HG02759 (cell line): Measurements from ENCODE around the gene KRT31.
"Not testable (repeated sequence)": the region's sequence is repeated elsewhere in the genome, so short reads cannot be mapped to it uniquely, and the experiment has no call there.

Experiments
- ATAC-seq: cut with Tn5 transposase; IDR thresholded peaks from one replicate; pipeline ENCODE4 v1.9.1; 2021; ENCODE audit warnings: mild to moderate bottlenecking, moderate library complexity; ENCODE audit not compliant: unreplicated experiment

Gene KRT31

DNA sequence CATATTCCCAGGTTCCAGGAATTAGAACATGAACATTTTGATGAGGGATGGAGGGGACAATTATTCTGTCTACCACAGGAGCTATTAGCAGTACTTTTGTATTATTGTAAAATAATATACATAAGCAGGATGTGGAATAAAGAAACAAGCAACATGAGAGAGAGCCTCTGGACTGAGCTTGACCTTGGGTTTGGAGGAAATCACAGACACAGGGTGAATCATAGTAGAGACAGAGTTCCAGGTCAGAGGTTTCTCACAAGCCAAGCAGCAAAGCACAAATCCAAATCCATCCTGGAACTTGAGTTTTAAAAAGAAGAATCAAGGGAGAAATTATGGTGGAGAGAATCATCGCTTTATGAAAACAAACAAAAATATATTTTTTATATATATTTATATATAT, 5.1 kb downstream of the KRT31 start:
- no peak for ATAC-seq

DNA sequence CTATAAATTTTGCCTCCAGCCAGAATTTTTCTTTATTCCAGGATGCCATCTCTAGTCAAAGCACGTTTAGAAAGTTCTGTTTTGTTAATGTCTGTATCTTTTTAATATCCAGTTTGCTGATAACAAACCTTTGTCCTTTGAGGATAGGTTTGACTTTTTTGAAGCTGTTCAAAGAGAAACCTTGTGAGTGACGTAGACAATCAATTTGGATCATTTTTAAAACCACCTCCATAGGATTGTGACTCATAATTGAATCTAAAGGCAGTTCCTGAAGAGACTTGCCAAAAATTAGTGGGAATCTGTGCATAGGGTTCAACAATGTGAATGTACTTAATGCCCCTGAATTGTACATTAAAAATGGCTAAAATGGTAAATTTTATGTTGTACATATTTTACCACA, 5.9 kb downstream of the KRT31 start:
- ATAC-seq = no peak

DNA sequence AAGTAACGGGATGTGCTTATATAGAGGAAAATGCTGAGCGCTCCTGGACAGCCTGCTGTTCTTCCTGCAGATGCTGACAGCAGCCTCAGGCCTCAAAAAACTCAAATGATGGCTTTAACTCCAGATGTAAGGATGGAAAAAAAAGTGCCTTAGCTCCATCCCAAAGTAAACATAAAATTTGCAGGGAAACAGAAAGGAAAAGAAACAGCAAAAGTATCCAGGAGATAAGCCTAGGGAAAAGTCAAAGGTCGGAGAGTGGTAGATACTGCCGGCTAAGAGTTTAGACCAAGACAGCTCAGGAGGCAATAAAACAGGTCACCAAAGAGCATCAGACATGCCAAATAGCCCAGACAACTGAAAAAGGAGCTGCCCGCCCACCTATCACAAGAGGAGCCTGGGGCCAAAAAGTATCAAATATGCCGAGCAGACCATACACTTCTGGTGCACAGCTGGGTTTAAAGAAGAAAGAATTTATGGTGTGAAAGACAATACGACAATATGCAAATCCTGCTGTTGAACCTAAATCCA, 6.9 kb downstream of the KRT31 start:
- ATAC-seq = no peak

DNA sequence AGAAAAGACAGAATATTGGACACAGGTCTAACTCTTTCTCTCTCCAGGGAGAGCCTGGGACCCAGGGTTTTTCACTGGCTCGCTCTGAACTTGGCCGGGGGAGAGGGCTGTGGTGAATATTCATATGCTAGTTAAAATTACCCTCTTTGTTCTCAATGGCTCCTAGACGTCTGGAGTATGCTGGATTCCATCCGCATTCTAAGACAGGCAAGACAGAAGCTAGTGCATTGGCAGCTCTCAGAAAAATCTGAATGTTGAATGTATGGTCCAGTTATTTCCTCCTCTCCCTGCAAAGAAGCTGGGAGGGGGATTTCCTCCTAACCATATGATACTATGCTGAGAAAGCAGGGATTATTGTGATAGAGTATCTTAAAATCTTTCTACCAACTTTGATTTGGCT, 9.7 kb downstream of the KRT31 start:
- ATAC-seq = no peak

DNA sequence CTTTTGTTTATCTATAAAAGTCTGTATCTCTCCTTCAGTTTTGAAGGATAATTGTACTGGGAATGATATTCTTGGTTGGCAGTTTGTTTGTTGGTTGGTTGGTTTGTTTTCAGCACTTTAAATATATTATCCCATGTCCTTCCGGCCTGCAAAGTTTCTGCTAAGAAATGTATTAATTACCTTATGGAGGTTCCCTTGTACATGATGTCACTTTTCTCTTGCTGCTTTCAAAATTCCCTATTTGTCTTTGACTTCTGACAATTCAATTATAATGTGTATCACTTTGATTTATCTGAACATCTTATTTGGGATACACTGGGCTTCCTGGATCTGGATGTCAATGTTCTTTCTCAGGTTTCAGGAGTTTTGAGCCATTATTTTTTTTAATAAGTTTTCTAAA, 11.2 kb downstream of the KRT31 start:
- no peak for ATAC-seq

DNA sequence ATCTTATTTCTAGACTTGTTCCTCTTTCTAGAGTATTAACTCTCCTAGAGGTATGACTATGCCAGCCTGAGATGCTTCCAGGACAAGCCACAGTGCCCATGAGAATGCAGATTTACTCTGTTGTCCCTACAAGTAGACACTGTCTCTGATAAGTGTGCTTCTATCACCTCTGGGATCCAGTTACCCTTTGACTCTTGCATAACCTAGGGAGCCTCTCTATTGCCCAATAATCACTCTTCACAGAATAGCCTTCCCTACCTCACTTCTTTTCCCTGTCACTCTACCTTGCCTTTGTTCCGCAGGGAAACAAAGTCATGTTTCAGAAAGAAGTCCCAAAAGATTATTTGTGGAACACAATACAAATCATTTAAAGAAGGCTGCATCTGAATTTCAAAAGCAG, 13.7 kb downstream of the KRT31 start:
- no peak for ATAC-seq

DNA sequence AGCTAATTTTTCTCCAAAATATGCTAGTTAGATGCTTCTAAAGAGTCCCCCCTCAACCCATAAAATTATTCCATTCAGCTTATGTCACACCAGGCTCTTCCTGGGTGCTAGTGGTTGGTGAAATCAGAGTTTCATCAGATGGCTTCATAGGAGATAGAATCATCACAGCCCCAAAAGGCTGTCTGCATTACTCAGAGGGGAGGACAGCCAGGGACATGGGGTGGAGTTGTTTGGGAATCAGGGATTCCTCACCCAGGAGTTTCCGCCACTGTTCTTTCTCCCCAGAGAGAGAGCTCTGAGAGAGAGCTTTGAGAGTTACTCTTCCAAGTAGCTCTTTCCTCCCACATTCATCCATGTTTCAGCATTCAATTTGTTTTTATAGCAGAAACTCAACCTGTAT, 15.0 kb downstream of the KRT31 start:
- ATAC-seq = no peak

DNA sequence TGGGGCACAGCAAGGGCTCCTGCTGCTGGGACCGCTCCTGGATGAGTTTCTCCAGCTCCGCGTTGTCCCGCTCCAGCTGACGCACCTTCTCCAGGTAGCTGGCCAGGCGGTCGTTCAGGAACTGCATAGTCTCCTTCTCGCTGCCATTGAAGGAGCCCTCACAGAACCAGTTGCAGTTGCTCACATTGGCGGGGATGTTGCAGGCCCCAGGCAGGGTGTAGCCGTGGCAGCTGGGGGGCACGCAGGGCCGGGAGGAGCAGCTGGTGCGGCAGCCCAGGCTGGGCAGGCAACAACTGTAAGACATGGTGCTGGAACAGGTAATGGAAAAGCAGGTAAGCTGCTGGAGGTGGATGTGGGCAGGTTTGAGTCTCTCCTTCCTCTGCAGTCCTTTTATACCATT, 15.5 kb downstream of the KRT31 start, which contains the start of gene KRT34:
Gene KRT34 (minus strand): TSS at position 364 of the 400 bp plus-strand sequence. CDS start 60 bp downstream, at position 304.
- ATAC-seq = not testable (repeated sequence)

DNA sequence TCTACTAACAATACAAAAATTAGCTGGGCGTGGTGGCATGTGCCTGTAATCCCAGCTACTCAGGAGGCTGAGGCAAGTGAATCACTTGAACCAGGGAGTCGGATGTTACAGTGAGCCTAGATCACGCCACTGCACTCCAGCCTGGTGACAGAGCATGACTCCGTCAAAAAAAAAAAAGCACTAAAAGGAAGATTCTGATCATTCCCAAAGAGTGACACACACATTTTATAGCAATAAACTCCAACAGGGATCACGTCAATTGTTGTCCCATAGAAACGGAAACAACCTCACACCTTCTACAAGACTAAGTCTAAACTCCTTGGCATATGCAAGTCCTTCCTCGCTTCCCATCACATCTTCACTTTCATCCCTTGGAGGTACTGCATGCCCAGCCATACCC, 17.3 kb downstream of the KRT31 start:
- not testable (repeated sequence) for ATAC-seq

DNA sequence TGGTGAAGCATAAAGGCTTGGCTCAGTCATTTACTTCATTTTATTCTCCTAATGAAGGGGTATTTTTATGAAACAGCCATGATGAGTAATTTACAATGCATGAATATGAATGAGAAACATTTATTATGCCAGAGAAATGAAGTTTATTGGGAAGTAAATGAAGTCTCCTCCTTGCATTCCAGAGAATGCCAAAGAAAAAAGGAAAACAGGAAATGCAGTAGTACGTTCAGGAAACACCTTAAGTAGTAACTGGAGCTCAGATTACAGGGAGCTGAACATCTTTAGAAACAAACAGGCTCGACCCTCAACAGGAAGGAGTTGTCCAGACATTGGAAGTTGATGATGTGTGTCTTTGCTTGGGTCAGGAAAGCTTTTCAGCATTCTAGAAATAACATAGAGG, 19.9 kb downstream of the KRT31 start:
- ATAC-seq = no peak

DNA sequence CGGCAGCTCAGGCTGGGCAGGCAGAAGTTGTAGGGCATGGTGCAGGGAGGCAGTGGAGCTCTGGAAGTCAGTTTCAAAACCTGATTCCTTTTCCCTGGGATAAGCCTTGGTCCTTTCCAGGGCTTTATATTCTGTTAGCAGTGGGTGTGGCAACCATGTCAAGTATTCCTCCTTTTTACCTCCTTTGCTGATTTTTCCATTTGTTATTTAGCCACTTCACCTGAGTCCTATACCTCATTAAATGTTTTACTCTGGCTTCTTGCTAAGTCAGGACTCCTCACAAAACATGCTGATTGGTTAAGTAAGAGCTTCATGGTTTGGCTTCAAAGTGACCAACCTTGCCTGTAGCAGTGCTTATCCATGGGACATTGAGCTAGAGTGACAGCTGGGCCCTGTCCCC, 27.7 kb downstream of the KRT31 start, which contains the start of gene KRT33B:
Gene KRT33B (minus strand): TSS at position 101 of the 400 bp plus-strand sequence. CDS start 63 bp downstream, at position 38.
- no peak for ATAC-seq

DNA sequence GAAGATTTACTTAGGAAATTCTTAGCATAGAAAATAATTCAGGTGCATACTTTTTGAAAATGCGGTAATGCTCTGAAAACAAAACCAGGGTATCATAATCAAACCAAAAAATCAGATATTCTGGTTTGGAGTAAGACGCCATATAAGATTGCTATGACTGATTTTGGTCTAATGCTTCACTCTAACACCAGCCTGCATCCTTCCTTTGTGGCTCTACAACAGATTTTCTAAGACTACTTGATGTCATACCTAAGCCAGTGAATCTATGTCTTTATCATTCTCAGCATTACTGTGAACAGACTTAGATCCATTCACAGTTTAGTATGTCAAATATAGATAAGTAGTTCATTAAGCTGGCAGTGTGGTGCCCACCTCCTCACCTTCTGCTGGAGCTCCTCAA, 28.4 kb downstream of the KRT31 start:
- no peak for ATAC-seq

DNA sequence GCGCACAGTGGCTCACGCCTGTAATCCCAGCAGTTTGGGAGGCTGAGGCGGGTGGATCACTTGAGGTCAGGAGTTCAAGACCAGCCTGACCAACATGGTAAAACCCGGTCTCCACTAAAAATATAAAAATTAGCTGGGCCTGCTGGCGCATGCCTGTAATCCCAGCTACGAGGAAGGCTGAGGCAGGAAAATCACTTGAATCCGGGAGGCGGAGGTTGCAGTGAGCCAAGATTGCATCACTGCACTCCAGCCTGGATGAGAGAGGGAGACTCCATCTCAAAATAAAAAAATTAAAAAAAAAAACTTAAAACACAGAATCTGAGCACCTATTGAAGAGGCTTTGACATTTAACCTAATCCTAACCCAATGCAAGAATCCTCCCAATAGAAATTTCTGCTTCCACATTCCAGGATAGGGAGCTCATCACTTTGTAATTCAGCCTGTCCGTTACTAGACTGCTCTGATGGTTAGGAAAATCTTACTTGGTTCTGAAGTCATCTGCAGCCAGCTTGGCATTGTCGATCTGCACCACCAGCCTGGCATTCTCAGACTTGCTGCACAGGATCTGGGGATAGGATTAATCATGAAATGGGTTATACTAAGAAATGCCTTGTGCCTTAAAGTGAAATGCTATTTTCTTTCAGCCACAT, 29.9 kb downstream of the KRT31 start:
- ATAC-seq = no peak

DNA sequence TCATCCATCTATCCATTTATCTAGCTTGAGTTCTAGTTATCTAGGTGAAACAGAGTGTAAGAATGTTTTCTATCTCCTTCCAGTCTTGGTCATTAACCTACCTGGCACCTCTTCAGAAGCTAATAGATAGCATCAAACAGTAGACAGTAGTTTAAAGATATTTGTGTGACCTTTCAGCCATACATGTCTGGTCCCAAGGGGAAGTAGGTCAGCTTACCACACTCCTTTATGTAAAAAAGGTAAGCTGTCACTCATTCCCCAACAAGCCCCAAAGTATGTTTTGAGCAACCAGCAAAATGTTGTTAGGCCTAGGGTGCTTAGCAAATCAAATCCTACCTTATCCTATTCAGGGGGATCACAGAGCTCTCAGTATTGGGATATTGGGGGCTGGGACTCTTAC, 31.3 kb downstream of the KRT31 start:
- no peak for ATAC-seq

DNA sequence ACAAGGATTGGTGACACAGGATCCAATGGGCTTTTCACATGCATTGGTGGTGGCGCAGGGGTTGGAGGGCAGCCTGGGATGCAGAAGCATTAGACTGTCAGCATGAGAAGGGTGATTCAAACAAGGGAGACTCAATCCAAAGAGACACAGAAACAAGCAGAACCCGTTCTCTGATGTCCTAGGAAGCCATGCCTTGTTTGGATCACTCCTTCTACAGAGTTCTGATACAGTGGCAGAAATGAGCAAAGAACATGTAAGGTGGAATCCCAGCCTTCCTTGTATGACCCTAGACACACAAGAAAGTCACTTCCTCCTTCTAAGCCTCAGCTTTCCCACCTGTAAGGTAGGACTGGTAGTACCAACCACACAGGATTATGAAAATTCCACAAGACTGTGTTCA, 33.5 kb downstream of the KRT31 start:
- no peak for ATAC-seq

DNA sequence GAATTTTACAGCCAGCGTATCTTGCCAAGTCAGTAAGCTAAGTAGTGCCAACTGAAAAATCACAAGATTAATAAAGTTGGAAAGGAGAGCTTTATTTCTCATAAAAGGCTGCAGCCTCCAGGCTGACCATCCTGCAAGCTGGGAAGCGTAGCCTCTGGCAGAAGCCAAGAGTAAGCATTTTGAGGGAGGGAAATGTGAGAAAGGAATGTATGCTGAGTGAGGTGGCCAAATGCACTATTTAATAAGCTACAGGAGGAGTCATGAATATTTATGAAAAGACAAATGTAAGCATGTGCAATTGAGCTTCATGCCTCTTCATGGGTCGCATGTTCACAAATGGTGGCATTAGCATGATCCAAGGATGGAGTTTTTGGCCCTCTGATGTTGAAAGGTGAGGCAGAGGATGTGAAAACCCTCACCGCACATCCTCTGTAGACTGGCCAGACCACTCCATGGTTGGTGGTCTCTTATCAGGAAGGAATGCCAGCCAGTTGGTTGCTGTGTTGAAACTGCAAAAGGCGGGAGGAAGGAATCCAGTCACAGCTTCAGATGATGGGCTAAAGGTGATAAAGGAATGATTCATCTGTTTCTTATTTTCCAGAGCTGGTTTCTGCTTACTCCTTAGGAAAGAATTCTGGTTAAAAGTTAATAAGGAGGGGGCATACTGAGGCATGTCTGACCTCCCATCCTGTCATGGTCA, 37.0 kb downstream of the KRT31 start:
- no peak for ATAC-seq

DNA sequence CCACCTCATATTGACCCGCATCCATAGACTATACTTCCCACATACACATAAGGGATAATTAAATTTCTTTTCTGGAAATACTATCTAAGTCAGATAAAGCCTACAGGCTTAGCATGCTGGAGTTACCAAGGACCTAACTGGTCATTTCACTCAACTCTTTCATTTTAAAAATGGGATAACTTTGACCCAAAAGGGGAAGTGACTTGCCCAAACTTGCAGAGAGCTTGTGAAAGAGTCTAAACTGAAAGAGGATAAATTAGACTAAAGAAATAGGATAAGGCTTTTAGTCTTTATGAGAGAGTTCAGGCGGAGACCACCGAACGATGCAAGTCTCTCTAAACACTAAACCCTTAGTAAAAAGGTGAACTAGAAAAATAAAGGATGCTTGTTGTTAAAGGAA, 42.9 kb downstream of the KRT31 start:
- no peak for ATAC-seq

DNA sequence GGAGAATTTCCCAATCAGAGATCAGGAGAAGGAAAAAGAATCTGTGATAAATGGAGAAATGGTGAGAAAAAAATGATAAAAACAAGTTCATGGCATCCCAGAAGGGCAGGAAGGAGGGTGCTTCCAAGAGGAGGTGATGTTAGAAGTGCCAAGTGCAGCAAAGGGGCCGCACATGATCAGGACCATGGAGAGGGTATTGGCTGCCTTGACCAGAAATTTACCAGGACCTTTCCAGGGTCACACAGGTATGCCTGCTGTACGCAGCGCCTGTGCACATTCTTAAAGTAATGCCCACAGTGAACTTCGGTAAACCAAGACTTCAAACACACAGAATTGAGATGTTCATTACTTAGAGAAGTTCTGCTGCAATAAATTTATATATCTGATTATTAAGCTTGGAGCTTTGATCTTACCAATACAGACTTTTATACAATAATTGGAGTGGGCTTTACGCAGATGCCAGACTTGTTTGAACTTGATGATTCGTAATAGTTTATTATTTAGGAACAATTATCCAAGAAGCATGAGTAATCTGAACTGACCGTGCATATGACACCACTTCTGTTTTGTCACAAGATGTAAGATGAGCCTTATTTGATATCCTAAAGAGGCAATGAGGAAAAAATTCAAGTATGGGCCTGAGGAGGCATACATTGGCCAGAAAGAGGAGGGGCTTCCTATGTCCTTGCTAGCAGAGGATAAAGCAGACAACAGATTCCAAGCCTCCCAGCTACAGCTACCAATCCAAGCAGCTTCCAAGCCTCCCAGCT, 44.6 kb downstream of the KRT31 start:
- ATAC-seq = no peak

DNA sequence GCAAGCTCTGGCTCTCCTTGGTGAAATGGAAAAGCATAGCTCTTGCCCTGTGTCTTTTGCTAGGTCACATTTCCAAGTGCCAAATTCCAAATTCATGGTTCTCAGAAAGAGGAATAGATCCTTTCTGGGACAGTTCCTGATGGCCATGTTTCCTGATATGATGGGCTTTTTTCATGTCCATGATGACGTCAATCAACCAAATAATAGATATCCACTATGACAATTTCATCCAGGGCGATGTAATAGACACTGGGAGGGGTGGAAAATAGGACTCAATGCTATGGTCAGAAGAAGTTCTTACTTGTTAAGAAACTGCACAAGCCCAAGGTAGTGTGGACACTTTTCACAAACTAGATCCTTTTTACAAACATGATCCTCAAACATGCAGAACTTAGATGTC, 46.2 kb downstream of the KRT31 start:
- no peak for ATAC-seq

DNA sequence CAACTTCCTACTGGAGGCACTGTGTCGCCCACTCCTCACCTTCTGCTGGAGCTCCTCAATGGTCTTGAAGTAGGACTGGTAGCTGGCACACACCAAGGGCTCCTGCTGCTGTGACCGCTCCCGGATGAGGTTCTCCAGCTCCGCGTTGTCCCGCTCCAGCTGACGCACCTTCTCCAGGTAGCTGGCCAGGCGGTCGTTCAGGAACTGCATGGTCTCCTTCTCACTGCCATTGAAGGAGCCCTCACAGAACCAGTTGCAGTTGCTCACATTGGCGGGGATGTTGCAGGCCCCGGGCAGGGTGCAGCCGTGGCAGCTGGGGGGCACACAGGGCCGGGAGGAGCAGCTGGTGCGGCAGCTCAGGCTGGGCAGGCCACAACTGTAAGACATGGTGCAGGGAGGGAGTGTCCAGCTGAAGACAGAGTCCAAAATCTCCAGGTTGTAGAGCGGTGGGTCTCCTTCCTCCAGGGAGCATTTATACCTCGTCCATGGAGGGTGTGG, 47.0 kb downstream of the KRT31 start, which contains the start of gene KRT33A:
Gene KRT33A (minus strand): TSS at position 448 of the 498 bp plus-strand sequence. CDS start 61 bp downstream, at position 387.
- not testable (repeated sequence) for ATAC-seq
